GM20000 (cell line): ENCODE measurements around the gene RUFY2.
A peak's percentile ranks its signal among the peaks of the same experiment; 100 is the strongest.
"Not testable (repeated sequence)": the region's sequence is repeated elsewhere in the genome, so short reads cannot be mapped to it uniquely, and the experiment has no call there.

ENCODE experiments used
- DNase-seq: peaks from one replicate; pipeline ENCODE4 v3.0.0; 2012; ENCODE audit warnings: low spot score
- TF ChIP-seq, protein P1 (sequence below): IDR thresholded peaks from 2 replicates; pipeline ENCODE4 v1.5.1; 2012; ENCODE audit warnings: mild to moderate bottlenecking, control low read depth; ENCODE audit errors: extremely low read depth, missing control alignments

The RUFY2 gene

DNA sequence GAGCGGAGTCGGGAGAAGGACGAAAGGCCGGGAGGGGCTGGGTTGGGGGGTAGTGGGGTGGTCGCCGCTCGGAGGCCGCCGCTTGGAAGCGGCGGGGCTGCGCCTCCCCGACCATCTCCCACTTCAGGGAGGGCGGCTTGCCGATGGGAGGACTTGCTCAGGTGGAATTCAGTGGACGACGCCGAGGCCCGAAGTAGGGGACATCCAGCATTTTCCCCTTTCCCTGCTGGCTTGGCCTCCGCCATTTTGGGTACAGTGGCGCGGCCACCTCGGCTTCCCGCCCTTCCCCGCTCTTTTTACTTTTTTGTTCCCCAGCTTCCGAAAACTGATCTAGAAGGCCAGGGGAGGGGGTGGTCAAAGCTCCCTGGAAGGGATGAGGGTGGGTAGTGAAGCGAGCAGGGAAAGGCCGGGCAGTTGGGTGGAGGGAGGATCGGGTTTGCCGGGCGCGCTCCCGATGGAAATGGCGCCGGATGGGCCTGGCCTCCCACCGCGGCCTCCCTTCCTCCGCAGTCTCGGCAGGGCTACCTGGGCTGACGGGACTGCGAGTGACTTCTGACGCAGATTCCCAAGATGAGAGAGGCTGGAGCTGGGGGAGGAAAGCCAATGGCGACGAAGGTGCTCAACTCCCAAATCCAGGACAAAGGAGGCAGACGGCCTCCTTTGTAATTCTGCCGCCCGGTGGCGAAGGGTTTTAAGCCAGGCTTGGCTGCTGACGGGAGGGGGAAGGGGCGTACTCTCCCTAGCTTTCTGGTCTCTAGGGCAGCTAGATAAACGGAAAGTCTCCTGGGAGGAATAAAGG, 74.6 kb downstream of the RUFY2 start, which contains the start of gene PBLD:
Gene PBLD, minus strand, starts transcription at position 670 of the 799 bp plus-strand sequence. CDS start 26,084 bp downstream, outside the sequence.
- TF ChIP-seq, protein P1, sequence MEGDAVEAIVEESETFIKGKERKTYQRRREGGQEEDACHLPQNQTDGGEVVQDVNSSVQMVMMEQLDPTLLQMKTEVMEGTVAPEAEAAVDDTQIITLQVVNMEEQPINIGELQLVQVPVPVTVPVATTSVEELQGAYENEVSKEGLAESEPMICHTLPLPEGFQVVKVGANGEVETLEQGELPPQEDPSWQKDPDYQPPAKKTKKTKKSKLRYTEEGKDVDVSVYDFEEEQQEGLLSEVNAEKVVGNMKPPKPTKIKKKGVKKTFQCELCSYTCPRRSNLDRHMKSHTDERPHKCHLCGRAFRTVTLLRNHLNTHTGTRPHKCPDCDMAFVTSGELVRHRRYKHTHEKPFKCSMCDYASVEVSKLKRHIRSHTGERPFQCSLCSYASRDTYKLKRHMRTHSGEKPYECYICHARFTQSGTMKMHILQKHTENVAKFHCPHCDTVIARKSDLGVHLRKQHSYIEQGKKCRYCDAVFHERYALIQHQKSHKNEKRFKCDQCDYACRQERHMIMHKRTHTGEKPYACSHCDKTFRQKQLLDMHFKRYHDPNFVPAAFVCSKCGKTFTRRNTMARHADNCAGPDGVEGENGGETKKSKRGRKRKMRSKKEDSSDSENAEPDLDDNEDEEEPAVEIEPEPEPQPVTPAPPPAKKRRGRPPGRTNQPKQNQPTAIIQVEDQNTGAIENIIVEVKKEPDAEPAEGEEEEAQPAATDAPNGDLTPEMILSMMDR, result no peak
- peak; percentile 46 for DNase-seq

DNA sequence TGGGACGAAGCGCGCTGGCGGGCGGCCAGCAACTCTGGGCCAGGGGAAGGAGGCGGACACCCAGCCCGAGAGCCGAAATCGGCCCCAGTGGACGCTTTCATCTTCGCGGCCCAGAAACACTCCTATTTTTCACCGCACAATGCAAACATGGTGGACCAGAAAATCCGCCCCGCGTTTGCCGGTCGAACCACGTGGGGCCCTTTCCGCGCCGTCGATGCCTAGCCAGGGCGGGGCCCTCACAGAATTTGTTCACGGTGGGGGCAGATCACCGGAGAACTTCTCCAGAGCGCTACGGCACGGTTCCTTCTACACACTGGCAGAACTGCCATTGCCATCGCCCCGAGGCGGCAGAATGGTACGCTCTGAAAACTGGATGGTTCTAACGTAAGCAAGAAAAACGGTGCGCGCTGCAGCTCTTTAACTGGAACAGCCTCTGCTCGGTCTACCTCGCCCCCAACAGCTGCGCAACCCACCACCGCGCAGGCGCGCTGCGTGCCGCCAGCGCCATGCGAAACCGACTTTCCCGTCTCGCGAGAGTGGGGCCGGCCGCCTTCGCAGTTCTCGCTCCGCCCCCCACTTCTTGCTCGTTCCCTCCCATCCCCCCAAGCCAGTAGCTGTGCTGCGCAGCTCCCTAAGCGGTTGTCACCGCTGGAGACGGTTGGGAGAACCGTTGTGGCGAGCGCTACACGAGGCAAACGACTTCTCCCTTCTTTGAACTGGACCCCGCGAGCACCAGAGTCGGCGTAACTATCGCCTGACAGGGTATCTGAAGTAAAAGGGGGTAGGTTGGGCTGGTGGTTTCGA, 75.4 kb downstream of the RUFY2 start, which contains the start of gene HNRNPH3:
Gene HNRNPH3, plus strand, starts transcription at position 610 of the 804 bp plus-strand sequence. CDS start 5,158 bp downstream, outside the sequence.
- DNase-seq, result peak; percentile 95
- TF ChIP-seq, protein P1, result no peak

DNA sequence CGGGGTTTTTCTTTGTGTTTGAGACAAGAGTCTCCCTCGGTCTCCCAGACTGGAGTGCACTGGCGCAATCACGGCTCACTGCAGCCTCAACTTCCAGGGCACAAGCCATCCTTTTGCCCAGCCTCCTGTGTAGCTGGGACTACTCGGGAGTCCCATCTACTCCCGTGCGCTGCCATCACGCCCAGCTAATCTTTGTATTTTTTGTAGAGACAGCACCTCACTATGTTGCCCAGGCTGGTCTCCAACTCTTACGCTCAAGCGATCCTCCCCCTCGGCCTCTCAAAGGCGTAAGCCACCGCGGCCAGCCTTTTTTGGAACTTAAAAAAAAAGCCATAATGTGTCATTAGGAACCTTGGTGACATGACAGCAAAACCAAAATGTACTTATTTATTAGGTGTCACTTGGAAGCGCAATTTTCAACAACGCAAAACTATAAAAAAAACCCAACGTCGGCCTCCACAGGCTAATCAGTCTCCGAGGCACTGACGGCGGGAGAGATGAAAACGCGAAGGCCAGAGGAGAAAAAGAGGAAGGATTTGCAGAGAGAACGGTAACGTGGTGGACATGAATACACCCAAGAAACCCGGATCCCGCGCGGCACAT, 76.1 kb downstream of the RUFY2 start:
- DNase-seq, result no peak
- TF ChIP-seq, protein P1, result no peak

DNA sequence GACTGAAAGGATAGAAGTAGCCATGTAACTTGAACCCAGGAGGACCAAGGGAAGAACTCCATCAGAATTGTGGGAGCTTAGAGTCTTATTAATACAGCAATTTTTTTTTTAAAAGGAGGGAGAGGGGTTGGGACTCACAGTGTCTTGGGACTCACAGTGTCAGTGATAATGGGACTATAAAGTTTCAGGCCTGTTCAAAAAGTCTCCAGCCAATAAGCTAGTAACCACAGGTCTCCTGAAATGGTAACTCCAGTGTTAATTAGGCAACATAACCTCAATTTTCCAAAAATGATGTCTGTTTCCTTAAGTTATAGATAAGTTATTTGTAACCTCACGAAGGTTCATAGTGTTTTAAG, 77.6 kb downstream of the RUFY2 start:
- TF ChIP-seq, protein P1, result no peak
- DNase-seq, result no peak

DNA sequence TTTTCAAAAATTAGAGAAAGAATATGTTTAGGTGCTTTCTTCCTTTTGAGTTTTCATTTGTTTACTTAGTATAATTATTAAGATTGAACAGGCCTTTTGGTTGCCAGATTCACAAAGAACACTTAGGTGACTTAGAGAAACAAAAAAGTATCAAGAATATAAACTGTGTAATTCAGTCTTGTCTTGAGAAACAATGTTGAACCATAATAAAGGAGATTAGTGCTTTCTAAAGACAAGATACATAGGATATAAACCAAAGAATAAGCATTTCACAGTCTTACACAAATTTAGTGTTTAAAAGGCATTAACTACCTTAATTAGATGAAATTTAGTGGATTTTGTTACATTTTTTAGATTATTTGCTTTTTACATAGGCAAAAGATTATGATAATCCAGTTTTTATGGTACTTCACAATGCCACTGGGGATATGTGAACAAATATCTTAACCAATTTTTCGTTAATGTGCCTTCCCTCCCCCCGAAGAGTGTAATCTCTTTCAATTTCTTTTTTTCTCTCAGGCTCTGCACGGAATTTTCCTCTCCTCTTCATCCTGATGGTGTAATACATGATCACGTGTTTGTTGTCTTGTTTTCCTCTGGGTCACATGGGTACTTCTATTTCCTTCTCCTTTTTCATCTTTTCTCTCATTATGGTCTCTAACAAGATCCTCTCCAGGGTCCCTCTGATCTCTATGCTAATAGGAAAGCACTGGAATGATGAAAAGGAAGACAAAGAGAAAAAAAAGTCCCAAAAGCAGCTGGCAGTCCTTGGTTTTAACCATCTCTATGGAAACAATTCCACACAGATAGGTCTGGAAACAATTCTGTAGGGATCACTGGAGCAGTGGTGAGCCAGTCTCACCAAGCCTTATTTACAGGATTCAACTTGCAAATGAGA, 78.9 kb downstream of the RUFY2 start:
- DNase-seq, result no peak
- TF ChIP-seq, protein P1, result no peak

DNA sequence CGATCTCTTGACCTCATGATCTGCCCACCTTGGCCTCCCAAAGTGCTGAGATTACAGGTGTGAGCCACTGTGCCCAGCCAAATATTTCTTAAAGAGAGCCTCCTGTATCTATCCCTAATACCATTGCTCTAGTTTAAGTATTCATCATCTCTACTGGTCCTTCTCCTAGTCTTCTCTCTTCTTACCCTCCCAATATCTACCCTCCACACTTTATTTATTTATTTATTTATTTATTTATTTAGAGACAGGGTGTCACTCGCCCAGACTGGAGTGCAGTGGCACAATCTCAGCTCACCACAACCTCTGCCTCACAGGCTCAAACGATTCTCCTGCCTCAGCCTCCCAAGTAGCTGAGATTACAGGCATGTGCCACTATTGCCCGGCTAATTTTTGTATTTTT, 82.7 kb downstream of the RUFY2 start:
- DNase-seq, result not testable (repeated sequence)
